B cell (primary cell): ENCODE measurements around the gene UNCX. TPM values are rescaled to one million over a fixed set of nuclear protein-coding genes. Genes with fewer than 3 reads are reported as not detected.

Experiments used
- ATAC-seq: fragments of 200-7000 bp; cut with Tn5 transposase; one replicate; pipeline ENCODE4 v1.10.0; 2021; ENCODE audit warnings: low read depth, mild to moderate bottlenecking, moderate number of reproducible peaks, moderate library complexity
- CTCF ChIA-PET: fragments of 350-600 bp; sonication (Branson Sonifier 250); formaldehyde crosslinking; loops from one replicate; lab custom pipeline; 2021; ENCODE audit warnings: antibody characterized with exemption, inconsistent platforms; lab: Charles Lee
- POLR2A ChIA-PET: fragments of 350-600 bp; sonication (Branson Sonifier 250); formaldehyde crosslinking; loops from one replicate; lab custom pipeline; 2021; ENCODE audit warnings: antibody characterized with exemption; lab: Charles Lee
- DNase-seq: peaks from one replicate; pipeline ENCODE4 v3.0.0; 2013
- H2AFZ ChIP-seq: 2 replicates; pipeline ENCODE4 v1.6.1; 2012; ENCODE audit warnings: mild to moderate bottlenecking, low read depth, low read length; ENCODE audit not compliant: insufficient read depth, poor library complexity, severe bottlenecking
- H3K27ac ChIP-seq, 2 donors: 1 replicate in 1 of 2; 2 replicates in 1 of 2; pipeline ENCODE4 v1.5.1; 2012 to 2013; ENCODE audit warnings: low read length in 2 of 2, mild to moderate bottlenecking in 2 of 2, moderate library complexity in 1 of 2
- H3K27me3 ChIP-seq, 4 experiments: fragments of 200-600 bp in 1 of 4; sonication (generic) in 1 of 4; replicated peaks in 1 of 4; 1 replicate in 2 of 4; 2 replicates in 2 of 4; pipeline versions ENCODE4 v1.6.1 to v1.7.0; 2013 to 2016; ENCODE audit warnings: low read length in 3 of 4, mild to moderate bottlenecking in 2 of 4, mixed read lengths in 1 of 4, moderate library complexity in 1 of 4; ENCODE audit not compliant: insufficient read depth in 4 of 4, control insufficient read depth in 3 of 4; ENCODE audit errors: control extremely low read depth in 1 of 4
- H3K36me3 ChIP-seq, 2 experiments: replicated peaks in 1 of 2; 1 replicate in 1 of 2; 2 replicates in 1 of 2; pipeline versions ENCODE4 v1.6.1 to v1.7.1; 2013; ENCODE audit warnings: low read length in 1 of 2; ENCODE audit not compliant: insufficient read depth in 2 of 2, control insufficient read depth in 1 of 2; ENCODE audit errors: control extremely low read depth in 1 of 2, extremely low read depth in 1 of 2
- H3K4me1 ChIP-seq, 2 donors: fragments of 200-600 bp in 1 of 2; sonication (generic) in 1 of 2; 1 replicate in 1 of 2; 2 replicates in 1 of 2; pipeline versions ENCODE4 v1.5.1 to v1.6.1; 2013 to 2017; ENCODE audit warnings: low read length in 2 of 2; ENCODE audit not compliant: control insufficient read depth in 2 of 2, insufficient read depth in 2 of 2
- H3K4me2 ChIP-seq: replicated peaks from 2 replicates; pipeline ENCODE3; 2012; ENCODE audit warnings: mild to moderate bottlenecking, low read depth, low read length; ENCODE audit not compliant: poor library complexity, severe bottlenecking
- H3K4me3 ChIP-seq, 5 experiments: fragments of 200-600 bp in 1 of 5; sonication (generic) in 1 of 5; 1 replicate in 3 of 5; 2 replicates in 2 of 5; pipeline versions ENCODE4 v1.5.1 to v1.7.0; 2011 to 2016; ENCODE audit warnings: low read length in 4 of 5, mild to moderate bottlenecking in 4 of 5, low read depth in 2 of 5, control low read depth in 1 of 5, moderate library complexity in 1 of 5; ENCODE audit not compliant: insufficient read depth in 1 of 5; ENCODE audit errors: control extremely low read depth in 1 of 5, extremely low read depth in 1 of 5
- H3K79me2 ChIP-seq: fragments of 200-600 bp; sonication (generic); one replicate; pipeline ENCODE4 v1.6.0; 2016; ENCODE audit warnings: low read length; ENCODE audit not compliant: control insufficient read depth, insufficient read depth
- H3K9ac ChIP-seq: fragments of 200-600 bp; sonication (generic); 2 replicates; pipeline ENCODE4 v1.6.1; 2017; ENCODE audit warnings: mild to moderate bottlenecking, low read length, moderate library complexity
- H3K9me3 ChIP-seq, 3 donors: one replicate each; pipeline versions ENCODE4 v1.6.1 to v1.7.1; 2013; ENCODE audit warnings: low read length in 2 of 3; ENCODE audit not compliant: control insufficient read depth in 2 of 3, insufficient read depth in 1 of 3; ENCODE audit errors: control extremely low read depth in 1 of 3
- H4K20me1 ChIP-seq: 2 replicates; pipeline ENCODE4 v1.6.0; 2012; ENCODE audit warnings: mild to moderate bottlenecking, low read length; ENCODE audit not compliant: insufficient read depth, control insufficient read depth, poor library complexity, severe bottlenecking
- H3K27ac Mint-ChIP-seq: one replicate; pipeline ENCODE4 v1.8.0; 2021; ENCODE audit warnings: mixed read lengths
- H3K27me3 Mint-ChIP-seq: one replicate; pipeline ENCODE4 v1.8.0; 2021; ENCODE audit warnings: mixed read lengths
- H3K4me1 Mint-ChIP-seq: one replicate; pipeline ENCODE4 v1.8.0; 2021; ENCODE audit warnings: mixed read lengths
- H3K4me3 Mint-ChIP-seq: one replicate; pipeline ENCODE4 v1.8.0; 2021; ENCODE audit warnings: mixed read lengths
- H3K9me3 Mint-ChIP-seq: one replicate; pipeline ENCODE4 v1.8.0; 2022; ENCODE audit warnings: mixed read lengths; ENCODE audit not compliant: insufficient read depth
- EZH2 ChIP-seq: IDR thresholded peaks from 2 replicates; pipeline ENCODE4 v1.6.1; 2012; ENCODE audit warnings: borderline replicate concordance, low read depth, mild to moderate bottlenecking, moderate library complexity, low read length; ENCODE audit not compliant: insufficient read depth, poor library complexity, severe bottlenecking
- WGBS: methylation state at CpG from one replicate; pipeline ENCODE4 v1.1.5; 2013; ENCODE audit warnings: missing lambda C conversion rate; ENCODE audit not compliant: insufficient coverage; 5-methylcytosine and 5-hydroxymethylcytosine counted together
- intact Hi-C: fragments of 100-400 bp; cut with micrococcal nuclease; formaldehyde crosslinking; loops from one replicate; pipeline ENCODE4 v1.10.0; 2022
- polyA plus RNA-seq: library from polyadenylated mRNA; depleted of rRNA; stranded (reverse); fragments of >200 nt; gene quantifications from 2 replicates; pipeline ENCODE4 v1.2.3, GENCODE V29; 2012
- total RNA-seq, 2 donors: library from RNA; stranded (reverse); fragments of 120-200 nt in 1 of 2; gene quantifications; 1 replicate in 1 of 2; 2 replicates in 1 of 2; pipeline versions ENCODE4 v1.2.3 to v1.2.4, GENCODE V29; 2013 to 2022
- TF ChIP-seq, protein P1 (sequence below): fragments of 200-600 bp; IDR thresholded peaks from one replicate; pipeline ENCODE4 v1.8.0; 2022; ENCODE audit warnings: antibody characterized with exemption, mild to moderate bottlenecking

UNCX gene
- total and polyA plus RNA-seq, 2 donors (not counting 1 experiment from before 2014, with no cell fraction given): not detected

GRCh38 chr7:1223196-1223981, 9.3 kb upstream of the UNCX start:
- H2AFZ ChIP-seq: no peak overlapping the region
- DNase-seq (peak; percentile 23), ATAC-seq (no peak)
- no peaks in the 10 kb centered on the region for H3K79me2 ChIP-seq
- intact Hi-C loops: no loop called here
- H3K4me3 ChIP-seq: no peak overlapping the region
- H3K27me3 ChIP-seq: peaks cover 0 to 83% (median 50%) of the 10 kb centered on the region in 4 experiments
- H3K9me3 ChIP-seq: peaks cover 0 to 40% (median 0%) of the 10 kb centered on the region in 3 donors
- TF ChIP-seq, protein P1, sequence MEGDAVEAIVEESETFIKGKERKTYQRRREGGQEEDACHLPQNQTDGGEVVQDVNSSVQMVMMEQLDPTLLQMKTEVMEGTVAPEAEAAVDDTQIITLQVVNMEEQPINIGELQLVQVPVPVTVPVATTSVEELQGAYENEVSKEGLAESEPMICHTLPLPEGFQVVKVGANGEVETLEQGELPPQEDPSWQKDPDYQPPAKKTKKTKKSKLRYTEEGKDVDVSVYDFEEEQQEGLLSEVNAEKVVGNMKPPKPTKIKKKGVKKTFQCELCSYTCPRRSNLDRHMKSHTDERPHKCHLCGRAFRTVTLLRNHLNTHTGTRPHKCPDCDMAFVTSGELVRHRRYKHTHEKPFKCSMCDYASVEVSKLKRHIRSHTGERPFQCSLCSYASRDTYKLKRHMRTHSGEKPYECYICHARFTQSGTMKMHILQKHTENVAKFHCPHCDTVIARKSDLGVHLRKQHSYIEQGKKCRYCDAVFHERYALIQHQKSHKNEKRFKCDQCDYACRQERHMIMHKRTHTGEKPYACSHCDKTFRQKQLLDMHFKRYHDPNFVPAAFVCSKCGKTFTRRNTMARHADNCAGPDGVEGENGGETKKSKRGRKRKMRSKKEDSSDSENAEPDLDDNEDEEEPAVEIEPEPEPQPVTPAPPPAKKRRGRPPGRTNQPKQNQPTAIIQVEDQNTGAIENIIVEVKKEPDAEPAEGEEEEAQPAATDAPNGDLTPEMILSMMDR: no peak
- TF ChIP-seq EZH2: no peak
- Mint-ChIP-seq H3K9me3 (no peaks in the 10 kb centered on the region), H3K4me1 (no peaks in the 10 kb centered on the region), H3K4me3 (no peak overlapping the region), H3K27me3 (peaks cover 56% of the 10 kb centered on the region), H3K27ac (peak overlapping the region; percentile 74)
- ChIA-PET CTCF (no interaction called here), POLR2A (no interaction called here)
- peaks cover 0 to 11% of the 10 kb centered on the region in 2 donors for H3K4me1 ChIP-seq
- no peaks in the 10 kb centered on the region for H3K36me3 ChIP-seq
- no peak overlapping the region for H3K9ac ChIP-seq
- no peak overlapping the region for H3K27ac ChIP-seq
- WGBS: 27% methylated on average over 22 of the region's 23 CpGs
- H4K20me1 ChIP-seq: no peaks in the 10 kb centered on the region
- no peak overlapping the region for H3K4me2 ChIP-seq

GRCh38 chr7:1224086-1224716, 8.5 kb upstream of the UNCX start:
- Mint-ChIP-seq H3K4me3 (no peak overlapping the region), H3K9me3 (no peaks in the 10 kb centered on the region), H3K4me1 (no peaks in the 10 kb centered on the region), H3K27me3 (peaks cover 59% of the 10 kb centered on the region), H3K27ac (peak overlapping the region; percentile 53)
- ChIA-PET CTCF (no interaction called here), POLR2A (no interaction called here)
- no peak for ATAC-seq
- H3K4me3 ChIP-seq: no peak overlapping the region
- intact Hi-C loops: no loop called here
- H3K27me3 ChIP-seq: peaks cover 0 to 84% (median 58%) of the 10 kb centered on the region in 4 experiments
- H2AFZ ChIP-seq: no peak overlapping the region
- H3K9ac ChIP-seq: no peak overlapping the region
- peaks cover 0 to 43% (median 0%) of the 10 kb centered on the region in 3 donors for H3K9me3 ChIP-seq
- no peak overlapping the region for H3K4me2 ChIP-seq
- no peak overlapping the region for H3K27ac ChIP-seq
- peaks cover 0 to 11% of the 10 kb centered on the region in 2 donors for H3K4me1 ChIP-seq
- DNase-seq: peak; percentile 30
- TF ChIP-seq, protein P1: no peak
- TF ChIP-seq EZH2: no peak
- H3K79me2 ChIP-seq: no peaks in the 10 kb centered on the region
- no peaks in the 10 kb centered on the region for H3K36me3 ChIP-seq
- 12% methylated on average over 65 of the region's 66 CpGs for WGBS
- no peaks in the 10 kb centered on the region for H4K20me1 ChIP-seq
